GM18519 (cell line): ENCODE results near the gene IRS1.

ENCODE experiments used
- ATAC-seq: cut with Tn5 transposase; IDR thresholded peaks from one replicate; pipeline ENCODE4 v1.9.1; 2021; ENCODE audit warnings: mild to moderate bottlenecking, moderate library complexity; ENCODE audit not compliant: unreplicated experiment, low FRiP score

IRS1 gene

DNA sequence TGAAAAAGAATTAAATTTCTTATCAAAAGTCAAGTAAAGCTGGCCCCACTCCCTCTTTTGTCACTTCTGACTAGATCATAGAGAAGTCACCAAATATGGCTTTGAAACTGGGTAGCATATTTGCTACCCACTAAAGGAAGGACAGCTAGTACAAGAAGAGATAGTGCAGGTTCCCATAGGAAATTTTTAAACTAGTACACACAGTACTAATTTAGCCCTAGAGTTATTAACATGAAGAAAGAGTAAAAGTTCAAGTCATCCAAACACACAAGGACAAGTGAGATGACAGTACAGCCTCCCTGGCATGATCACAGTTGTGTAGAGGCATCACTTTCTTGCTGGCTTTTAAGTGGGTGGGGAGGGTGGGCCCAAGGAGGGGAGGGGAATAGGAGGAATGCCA lies 100.9 kb downstream of the IRS1 start:
- no peak for ATAC-seq

GRCh38 chr2:226694586-226695284 lies 104.9 kb downstream of the IRS1 start:
- ATAC-seq = no peak

- ATAC-seq = no peak
Measured at GRCh38 chr2:226694149-226694548, 105.5 kb downstream of the IRS1 start.

DNA sequence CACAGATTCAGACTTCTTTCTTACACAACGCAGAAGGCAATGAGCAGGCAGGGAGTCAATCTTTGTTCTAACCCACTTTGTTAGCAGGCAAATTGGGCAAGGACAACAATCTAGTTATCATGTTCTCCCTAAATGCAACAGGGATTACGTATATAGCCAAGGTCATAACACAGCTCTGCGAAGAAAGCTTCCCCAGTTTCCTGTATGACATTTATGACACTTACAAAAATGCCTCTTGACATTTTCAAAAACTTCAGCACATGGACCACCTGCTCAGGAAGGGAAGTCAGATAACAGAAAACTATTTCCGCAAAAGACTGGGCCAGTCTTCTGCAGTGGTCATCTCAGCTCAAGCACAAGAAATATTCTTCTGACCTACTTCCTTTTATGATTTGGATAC lies 106.1 kb downstream of the IRS1 start:
- no peak for ATAC-seq

DNA sequence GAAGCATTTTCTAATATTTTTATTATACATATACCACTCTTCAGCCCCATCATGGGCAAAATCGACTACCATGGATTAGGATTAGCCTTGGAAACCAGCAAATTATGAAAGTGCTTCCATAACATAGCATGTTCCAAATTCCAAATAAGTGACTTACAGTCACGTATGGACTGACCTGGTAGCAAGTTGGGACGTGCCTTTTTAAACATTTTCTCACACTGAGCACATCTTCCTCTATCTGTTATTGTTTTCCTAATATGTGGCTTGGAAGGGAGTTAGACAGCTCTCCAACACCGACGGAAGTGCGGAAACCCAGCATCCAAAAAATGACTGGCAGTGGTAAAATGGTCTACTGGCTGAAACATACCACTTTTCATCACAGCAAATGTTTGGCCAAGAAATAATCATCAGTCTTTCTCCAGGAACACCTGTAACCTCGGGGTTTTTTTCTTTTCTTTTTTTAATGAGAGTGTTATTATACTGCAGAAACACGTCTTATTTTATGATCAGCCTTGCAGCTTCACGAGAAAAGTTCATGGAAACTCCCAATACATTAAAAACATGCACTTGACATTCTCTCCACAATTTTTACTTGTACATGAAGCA lies 107.0 kb downstream of the IRS1 start:
- ATAC-seq = no peak

DNA sequence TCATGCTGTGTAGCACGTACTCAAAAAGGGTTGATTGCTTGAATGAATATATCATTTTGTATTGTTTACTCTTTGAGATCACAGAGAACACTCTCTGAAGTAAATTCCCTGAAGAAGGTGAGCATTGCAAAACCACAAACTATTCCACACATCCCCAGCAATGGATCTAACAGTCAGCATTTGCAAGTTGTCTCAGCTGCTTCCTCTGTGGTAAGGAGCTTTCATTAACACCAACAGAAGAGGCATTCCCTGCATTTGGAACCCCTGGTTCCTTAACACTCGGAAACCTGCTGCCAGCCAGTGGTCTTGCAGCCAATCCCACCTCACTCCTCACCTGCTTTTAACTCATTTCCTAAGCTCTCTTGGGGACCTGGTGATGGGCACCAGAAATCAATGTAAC lies 108.4 kb downstream of the IRS1 start:
- no peak for ATAC-seq

GRCh38 chr2:226690461-226691024 lies 109.1 kb downstream of the IRS1 start:
- ATAC-seq = no peak

DNA sequence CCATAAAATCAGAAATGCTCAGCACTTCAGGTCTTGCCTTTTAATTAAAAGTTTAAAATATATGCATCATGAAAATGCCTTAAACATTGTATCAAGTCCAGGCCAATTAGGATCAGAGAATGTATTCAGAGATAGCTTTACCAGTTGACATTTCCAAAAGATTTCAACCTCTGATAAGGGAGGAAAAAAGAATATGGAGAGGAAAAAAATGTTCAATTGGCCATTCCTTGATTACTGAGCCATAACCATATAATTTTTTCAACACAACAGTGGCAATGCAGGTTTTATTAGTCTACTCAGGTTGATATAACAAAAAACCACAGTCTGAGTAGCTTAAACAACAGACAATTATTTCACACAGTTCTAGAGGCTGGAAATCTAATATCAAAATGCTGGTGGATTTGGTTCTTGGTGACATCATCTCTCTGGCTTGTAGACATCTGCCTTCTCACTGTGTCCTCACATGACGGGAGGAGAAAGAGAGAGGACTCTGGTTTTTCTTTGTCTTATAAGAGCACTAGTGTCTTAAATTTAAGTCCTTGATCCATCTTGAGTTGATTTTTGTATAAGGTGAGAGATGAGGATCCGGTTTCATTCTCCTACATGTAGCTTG lies 111.9 kb downstream of the IRS1 start:
- no peak for ATAC-seq

DNA sequence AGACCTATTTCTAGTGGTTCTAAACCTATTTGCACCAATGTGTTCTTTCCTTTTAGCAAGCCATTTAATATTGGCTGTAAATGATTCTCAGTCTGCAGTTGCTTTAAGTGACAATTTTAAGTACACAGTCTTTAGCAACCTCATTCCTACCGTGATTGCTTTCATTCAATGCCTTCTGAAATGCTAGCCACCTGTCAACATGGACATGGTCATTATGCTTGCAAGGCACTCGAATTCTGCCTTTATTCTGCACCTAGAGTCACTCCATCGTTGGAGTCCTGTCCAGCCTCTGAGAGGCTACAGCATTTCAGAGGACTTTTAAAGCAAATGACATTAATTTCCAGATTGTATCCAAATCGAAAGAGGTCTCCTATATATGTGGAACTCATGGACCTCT lies 115.1 kb downstream of the IRS1 start:
- ATAC-seq = no peak

- no peak for ATAC-seq
Measured at GRCh38 chr2:226683944-226684562, 115.6 kb downstream of the IRS1 start.

DNA sequence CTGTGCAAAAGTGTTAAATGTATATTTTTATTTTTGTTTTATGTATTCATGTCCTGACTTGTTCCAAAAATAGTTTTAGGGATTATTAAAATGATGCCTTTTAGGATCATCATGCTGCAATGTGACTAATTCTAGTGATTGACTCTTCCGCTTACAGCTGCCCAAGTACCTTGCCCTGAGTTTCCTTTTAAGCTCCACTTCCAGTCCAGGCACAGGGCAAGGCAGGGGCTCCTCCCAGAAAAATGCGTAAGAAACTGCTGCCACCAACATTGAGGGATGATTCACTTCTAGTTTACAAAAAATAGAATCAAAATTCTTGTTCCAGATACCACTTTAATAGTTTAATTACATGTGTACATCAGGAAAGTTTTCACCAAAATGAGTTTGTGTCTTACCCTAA lies 116.4 kb downstream of the IRS1 start:
- ATAC-seq = no peak
